RKO (cell line): ENCODE measurements around the gene CACNA2D3.

Source experiments
- DNase-seq: peaks from one replicate; pipeline ENCODE4 v3.0.0-alpha.2; 2016; ENCODE audit warnings: low spot score

CACNA2D3 gene

GRCh38 chr3:54341811-54342210, 219.5 kb downstream of the CACNA2D3 start:
- DNase-seq: no peak

GRCh38 chr3:54342676-54343075, 220.3 kb downstream of the CACNA2D3 start:
- DNase-seq: no peak

- no peak for DNase-seq
Measured at GRCh38 chr3:54343495-54343894, 221.1 kb downstream of the CACNA2D3 start.

- DNase-seq: no peak
Measured at GRCh38 chr3:54344601-54345231, 222.4 kb downstream of the CACNA2D3 start.

- DNase-seq: no peak
Measured at GRCh38 chr3:54345847-54346375, 223.6 kb downstream of the CACNA2D3 start.

- no peak for DNase-seq
Measured at GRCh38 chr3:54347060-54347459, 224.7 kb downstream of the CACNA2D3 start.

GRCh38 chr3:54347933-54348332, 225.6 kb downstream of the CACNA2D3 start:
- DNase-seq: no peak

- DNase-seq: no peak
Measured at GRCh38 chr3:54349231-54349652, 226.9 kb downstream of the CACNA2D3 start.

GRCh38 chr3:54349691-54350090, 227.3 kb downstream of the CACNA2D3 start:
- no peak for DNase-seq

GRCh38 chr3:54353546-54353945, 231.2 kb downstream of the CACNA2D3 start:
- no peak for DNase-seq

GRCh38 chr3:54353946-54354345, 231.6 kb downstream of the CACNA2D3 start:
- DNase-seq: no peak

- DNase-seq: no peak
Measured at GRCh38 chr3:54355800-54356199, 233.4 kb downstream of the CACNA2D3 start.

GRCh38 chr3:54356261-54357045, 234.1 kb downstream of the CACNA2D3 start:
- DNase-seq: no peak

GRCh38 chr3:54357301-54357700, 234.9 kb downstream of the CACNA2D3 start:
- no peak for DNase-seq

GRCh38 chr3:54358316-54358715, 236.0 kb downstream of the CACNA2D3 start:
- DNase-seq: no peak

GRCh38 chr3:54358969-54359694, 236.8 kb downstream of the CACNA2D3 start:
- DNase-seq: no peak

GRCh38 chr3:54360320-54360719, 238.0 kb downstream of the CACNA2D3 start:
- DNase-seq: no peak

GRCh38 chr3:54361746-54362283, 239.5 kb downstream of the CACNA2D3 start:
- no peak for DNase-seq

GRCh38 chr3:54366007-54366750, 243.8 kb downstream of the CACNA2D3 start:
- DNase-seq: no peak

GRCh38 chr3:54366839-54367238, 244.5 kb downstream of the CACNA2D3 start:
- no peak for DNase-seq

- no peak for DNase-seq
Measured at GRCh38 chr3:54372232-54372631, 249.9 kb downstream of the CACNA2D3 start.
